Activated naive CD4-positive, alpha-beta T cell treated with anti-CD3 and anti-CD28 coated beads, Interleukin-2, amount 50 U/mL, for 16 hours (primary cell): ENCODE measurements around the gene TMED8.
"Not testable (repeated sequence)": the region's sequence is repeated elsewhere in the genome, so short reads cannot be mapped to it uniquely, and the experiment has no call there.

ENCODE experiments used
- DNase-seq: peaks from one replicate; pipeline ENCODE4 v3.0.0-alpha.2; 2020

The TMED8 gene

DNA sequence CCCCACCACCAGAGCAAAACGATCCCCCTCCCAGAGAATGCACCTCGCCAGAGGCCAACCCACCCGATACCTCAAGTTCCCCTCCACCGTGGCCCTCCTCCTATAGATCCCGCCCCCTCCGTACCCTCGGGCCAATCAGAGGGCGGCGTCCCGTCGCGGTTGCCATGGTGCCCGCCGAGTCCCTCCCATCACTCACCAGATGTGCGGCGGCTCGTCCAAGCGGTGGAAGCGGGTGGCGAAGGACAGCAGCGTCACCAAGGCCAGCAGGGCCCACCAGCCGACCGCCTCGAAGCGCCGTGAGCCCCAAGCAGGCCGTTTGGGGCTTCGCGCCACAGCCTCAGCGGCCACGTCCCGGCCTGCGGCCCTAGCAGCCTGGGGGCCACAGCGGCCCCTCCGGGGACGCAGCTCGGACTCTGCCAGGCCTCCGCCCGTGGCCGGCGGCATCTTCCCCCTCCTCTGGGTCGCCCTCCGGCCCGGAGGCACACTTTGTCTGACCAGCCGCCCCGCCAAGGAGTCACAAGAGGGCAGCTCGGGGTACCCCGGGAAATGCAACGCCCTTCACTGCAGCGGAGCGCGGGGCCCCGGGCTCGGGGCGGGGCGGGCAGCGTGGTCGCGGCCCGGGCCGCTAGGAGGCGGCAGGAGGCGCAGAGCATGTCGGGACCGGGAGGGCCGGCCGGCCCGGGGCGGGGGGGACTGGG lies 56.5 kb downstream of the TMED8 start, which contains the start of gene POMT2:
TSS of gene POMT2 (minus strand) at position 646 of the 698 bp plus-strand sequence. CDS start at position 444, 202 bp downstream.
- DNase-seq: peak; percentile 91

DNA sequence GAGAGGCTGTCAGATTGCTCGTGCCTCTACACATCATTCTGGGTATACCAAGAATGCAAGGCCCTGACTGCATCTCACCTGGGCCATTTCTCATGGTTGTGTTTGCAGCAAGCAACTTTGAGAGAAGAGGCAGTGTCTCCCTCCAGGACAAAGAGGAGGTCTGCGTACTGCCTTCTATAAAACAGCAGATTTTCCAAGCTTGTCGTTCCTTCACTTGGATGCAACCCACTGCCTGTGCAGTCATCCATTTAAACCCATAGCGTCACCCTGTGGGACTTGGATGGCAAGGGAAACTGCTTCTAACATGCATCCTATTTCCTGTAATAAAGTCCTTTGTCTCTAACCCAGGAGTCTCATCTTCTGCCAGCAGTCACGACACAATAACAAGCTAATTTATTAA lies 57.5 kb downstream of the TMED8 start:
- no peak for DNase-seq

DNA sequence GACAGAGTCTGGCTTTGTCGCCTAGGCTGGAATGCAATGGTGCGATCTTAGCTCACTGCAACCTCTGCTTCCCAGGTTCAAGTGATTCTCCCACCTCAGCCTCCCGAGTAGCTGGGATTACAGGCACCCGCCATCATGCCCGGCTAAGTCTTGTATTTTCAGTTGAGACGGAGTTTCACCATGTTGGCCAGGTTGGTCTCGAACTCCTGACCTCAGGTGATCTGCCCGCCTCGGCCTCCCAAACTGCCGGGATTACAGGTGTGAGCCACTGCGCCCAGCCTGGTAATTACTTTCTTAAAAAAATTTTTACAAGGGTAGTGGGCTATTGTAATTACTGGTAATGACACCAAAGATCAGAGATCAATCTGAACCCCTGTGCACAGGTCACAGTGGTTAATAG lies 58.1 kb downstream of the TMED8 start:
- DNase-seq: not testable (repeated sequence)

DNA sequence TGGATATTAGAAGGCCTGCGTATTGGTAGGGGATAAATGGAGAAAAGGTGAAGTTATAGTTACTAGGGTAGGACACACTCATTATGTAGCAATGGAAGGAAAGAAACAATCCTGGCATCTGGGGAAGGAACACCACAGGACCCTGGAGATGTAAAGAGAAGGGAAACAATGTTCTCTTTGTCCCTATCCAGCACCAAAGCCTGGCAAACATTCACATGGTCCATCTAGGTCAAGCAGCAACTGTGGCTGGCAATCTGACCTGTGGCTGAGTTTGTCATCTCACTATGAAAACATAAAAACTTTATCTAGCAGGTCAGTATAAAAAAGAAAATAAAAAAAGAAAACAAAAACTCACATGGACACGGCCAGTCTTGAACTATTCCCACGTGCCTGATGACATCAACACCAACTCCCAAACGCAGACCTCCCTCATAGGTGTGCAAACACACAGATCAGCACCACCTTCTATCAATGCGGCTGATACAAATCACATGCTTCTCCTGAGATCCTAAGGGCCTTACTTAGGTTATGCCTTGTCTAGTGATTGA lies 58.8 kb downstream of the TMED8 start:
- no peak for DNase-seq

DNA sequence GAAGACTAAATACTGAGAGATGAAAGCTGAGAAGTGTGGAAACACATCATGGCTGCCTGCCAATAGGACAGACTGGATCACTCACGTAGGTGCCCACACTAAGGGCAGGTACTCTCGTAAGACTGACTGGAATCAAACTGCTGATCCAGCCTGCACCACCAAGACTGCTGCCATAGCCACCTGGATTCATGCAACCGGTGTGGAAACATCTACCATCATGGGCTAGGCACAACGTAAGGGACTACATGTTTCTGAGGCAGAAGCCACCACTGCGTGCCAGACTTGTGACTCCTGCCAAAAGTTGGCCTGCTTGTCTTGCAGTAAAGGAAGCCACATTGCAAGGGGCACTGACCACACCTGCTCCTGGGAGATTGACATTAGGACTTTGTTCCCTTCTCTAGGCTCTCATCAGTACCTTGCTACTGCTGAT lies 60.0 kb downstream of the TMED8 start:
- no peak for DNase-seq

DNA sequence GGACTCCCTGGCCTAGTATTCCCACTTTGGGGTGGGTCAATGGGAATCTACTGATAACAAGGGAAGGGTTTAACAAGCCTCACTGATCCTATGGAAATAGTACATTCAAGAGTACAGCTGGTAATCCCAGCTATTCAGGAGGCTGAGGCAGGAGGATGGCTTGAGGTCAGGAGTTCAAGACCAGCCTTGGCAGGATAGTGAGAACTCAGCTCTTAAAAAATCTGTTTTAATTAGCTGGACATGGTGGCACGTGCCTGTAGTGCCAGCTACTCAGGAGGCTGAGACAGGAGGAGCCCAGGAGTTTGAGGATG lies 60.7 kb downstream of the TMED8 start:
- DNase-seq: no peak

DNA sequence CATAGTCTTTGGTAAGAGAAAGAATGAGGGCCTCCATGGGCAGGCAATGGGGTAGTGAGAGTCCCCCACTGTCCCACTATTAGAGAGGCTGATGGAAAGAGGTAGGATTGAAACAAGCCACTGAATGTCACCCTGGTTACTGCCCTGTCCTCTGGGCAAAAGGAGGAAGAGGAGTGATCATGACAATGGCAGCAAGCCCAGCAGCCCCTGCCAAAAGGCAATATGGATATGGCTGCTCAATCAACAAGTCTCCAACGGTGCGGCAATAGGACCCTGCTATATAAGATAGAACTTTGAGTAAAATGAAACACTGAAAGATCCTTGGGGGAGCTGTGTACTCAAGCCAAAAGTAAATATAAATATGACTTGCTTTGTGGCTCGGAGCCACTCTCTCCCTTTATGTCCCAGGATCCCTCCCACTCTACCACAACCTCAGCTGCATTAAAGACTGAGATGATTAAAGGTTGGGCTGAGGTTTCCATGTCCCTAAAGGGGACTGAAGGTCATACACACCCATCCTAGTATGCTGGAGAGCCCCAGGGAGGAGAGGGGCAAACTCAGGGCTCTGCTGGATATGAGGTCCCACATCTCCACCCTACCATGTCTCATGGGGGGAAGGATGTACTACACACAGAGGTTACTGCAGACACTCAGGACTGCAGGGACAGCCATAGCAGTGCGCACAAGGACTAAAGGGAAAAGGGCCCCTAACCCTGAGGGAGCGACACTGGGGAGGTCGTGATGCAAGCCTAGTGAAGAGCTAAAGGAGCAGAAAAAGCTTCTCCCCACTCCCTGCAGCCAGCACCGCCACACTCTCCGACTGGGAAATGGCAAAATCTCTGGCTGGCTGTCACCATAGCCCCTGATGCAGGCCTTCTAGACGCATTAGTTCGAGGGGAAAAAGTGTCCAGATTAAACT lies 62.1 kb downstream of the TMED8 start:
- no peak for DNase-seq

DNA sequence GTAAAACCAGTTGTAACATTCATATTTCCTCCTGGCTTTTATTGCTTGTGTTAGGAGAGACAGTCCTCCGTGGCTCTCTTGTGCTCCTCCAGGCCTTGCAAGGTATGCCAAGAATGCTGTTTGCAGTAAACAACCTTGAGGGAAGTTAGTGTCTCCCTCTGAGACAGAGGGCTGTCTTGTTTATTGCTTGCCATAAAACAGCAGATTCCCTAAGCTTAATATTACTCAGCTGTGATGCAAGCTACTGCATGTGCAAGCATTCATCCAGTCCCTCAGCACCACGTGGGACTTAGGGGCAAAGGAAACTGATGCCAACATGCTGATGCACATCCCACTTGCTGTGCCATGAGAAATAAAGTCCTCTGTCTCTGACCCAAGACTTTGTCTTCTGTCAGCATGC lies 62.9 kb downstream of the TMED8 start:
- DNase-seq: no peak

DNA sequence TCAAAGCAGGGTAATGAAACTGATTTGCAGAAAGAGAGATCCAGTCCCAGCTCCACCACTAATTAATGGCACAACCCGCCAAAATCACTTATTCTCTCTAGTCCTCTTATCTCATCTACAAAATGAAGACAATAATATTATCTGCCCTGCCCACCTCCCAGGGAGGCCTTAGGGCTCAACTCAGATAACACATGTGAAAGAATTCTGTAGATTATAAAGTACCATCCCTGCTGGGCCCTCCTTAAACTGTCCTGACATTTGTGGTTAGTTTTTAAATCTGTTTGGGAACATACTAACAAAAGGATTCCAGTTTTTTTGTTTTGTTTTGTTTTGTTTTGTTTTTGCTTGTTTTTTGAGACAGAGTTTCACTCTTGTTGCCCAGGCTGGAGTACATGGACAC lies 63.5 kb downstream of the TMED8 start:
- no peak for DNase-seq

DNA sequence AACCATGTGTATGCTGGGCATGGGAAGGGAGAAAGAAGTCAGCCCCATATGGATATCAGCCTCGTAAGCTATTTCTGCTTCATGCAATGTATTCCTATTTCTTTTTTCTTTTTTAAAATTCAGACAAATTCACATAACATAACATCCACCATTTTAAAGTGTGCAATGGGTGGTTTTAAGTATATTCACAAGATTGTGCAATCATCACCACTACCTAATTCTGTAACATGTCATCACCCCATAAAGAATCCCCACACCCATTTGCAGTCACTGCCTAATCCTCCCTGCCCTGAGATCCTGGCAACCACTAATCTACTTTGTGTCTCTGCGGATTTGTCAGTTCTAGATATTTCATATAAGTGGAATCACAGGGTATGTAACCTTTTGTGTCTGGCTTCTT lies 65.7 kb downstream of the TMED8 start:
- DNase-seq: no peak

DNA sequence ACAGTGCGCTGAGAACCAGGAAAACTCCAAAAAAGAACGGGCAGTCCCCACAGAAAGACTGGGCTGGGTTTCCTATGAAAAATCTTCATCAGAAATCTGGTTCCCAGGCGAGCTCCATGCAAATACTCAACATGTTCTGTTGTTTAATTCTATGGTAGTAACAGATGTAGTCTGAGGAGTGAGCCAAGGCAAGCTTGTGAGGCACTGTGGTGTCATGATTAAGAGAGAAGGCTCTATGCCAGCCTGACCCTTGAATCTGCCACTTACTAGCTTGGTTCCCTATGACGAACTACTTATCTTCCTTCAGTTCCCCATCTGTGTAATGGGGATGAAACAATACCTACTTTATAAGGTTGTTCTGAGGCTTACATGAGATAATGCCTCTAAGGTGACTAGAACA lies 66.9 kb downstream of the TMED8 start:
- DNase-seq: no peak

DNA sequence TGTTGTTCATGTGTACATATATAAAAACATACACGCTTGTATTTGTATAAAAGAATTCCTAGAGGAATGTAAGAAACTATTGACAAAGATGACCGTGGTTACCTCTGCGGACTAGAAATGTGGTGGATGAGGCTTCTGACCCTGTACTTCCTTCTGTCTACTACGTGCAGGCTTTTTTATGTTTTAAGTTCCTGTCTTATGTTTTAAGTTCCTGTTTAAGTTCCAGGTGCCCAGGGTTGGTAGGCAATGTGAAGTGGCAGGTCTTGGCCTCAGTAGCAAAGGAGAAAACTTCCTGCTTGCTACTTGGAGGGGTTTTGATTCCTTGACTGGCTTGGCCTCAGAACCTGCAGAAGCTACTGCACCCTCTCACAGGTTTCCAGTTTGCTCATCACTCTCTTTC lies 67.8 kb downstream of the TMED8 start:
- no peak for DNase-seq

DNA sequence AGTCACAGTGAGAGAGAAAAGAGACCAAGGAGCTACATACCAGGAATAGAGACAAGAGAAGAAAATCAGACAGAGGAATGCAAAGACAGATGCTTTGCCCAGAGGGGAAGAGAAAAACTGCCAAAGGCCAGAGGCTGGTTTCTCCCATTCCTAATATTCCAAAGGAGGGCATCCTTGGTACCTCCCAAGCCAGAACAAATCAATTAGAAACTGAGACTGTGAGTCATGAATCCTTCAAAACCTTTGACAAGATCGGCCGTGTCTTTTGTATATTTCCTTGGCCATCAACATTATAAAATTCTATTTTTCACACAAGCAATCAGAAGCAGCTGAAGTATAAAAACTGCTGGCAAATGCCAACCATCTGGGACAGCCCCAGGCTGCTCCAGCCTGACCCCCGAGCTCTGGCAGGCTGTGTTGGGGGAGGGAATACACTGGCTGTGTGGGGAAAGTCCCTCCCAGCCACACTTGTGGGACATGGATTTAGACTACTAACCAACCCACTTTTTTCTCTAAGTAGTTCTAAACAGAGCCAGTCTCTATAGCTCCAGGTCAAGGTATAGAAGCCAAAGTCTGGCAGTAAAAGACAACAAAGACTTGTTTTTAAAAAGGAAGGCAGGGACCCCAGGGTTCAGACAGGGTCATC lies 69.9 kb downstream of the TMED8 start:
- DNase-seq: no peak

DNA sequence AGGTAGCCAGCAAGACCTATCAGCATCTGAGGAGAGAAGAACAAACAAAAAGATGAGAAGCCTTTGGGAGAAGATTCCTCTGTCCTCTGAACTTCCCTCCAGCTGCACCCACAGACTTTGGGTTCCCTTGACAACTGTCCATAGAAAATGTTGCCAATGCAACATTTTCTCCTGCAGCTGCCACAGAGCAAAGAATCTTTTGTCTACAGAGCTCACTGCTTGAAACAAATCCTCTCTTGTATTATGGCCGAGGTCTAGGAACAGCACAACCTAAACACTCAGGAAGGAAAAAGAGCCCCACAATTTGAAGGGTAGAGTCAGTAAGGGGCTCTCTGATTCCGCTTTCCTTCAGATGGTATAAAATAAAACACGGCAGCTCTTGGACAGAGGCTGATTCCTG lies 70.5 kb downstream of the TMED8 start:
- no peak for DNase-seq

DNA sequence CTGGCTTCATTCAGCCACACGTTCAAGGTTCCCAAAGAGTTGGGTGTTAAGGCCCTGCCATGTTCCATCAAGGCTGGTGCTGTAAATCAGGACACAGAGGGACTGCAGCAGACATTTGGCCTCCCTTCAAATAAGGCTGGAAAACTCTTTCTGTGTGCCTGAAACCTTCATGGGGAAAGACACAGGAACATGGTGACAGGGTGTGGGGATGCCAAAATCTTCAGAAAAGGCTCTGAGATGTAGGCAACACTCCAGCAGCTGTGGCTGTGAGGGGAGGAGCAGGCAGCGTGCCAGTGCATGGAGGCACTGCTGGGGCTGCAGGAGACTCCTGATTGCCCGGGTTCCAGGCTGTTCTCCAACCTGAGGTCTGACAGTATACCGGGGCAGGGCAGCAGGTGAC lies 71.2 kb downstream of the TMED8 start:
- no peak for DNase-seq

DNA sequence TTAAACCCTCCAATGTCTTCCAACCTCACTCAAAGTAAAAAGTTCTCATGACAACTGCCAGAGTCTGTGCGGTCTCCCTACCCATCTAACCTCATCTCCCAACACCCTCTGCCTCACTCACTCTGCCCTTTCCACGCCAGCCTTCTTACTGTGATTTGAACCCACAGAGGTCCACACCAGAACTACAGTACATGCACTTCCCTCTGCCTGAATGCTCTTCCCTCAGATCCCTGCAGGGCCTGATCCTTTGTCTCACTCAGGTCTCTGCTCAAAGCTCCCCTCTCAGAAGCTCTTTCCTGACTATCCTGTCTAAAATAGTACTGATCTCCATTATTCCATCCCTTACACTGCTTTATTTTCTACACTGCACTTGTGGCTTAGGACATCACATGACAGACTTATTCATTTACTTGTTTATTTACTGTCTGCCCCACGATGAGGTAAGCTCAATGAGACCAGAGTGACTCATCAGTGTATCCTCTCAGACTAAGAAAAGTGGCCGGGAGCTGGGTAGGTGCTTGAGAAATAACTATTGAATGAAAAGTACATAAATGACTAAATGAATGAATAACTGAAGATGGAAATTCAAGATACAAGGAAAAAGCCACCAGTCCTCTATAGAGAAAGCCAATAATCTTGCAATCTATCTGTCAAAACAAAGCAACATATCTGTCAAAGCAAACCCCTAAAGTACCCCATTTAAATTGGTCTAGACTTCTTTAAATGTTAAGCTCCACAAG lies 73.3 kb downstream of the TMED8 start:
- no peak for DNase-seq

DNA sequence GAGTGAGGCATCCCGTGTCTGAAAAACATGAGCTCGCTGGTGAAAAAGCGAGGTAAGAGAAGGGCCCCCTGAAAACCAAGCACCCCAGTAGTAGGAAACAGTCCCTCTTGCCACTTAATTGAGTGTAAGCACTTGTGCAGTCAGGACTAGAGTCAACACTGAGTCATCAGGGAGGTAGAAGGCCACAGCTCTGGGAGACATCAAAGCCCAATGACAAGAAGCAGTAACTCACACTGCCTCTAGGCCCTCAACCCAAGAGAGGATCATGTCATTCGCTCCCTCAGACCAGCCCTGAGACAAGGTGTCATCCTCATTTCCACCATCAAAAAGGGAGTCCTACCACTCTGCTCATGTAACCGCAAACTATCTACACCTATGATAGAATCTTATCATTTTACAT lies 74.0 kb downstream of the TMED8 start:
- no peak for DNase-seq

DNA sequence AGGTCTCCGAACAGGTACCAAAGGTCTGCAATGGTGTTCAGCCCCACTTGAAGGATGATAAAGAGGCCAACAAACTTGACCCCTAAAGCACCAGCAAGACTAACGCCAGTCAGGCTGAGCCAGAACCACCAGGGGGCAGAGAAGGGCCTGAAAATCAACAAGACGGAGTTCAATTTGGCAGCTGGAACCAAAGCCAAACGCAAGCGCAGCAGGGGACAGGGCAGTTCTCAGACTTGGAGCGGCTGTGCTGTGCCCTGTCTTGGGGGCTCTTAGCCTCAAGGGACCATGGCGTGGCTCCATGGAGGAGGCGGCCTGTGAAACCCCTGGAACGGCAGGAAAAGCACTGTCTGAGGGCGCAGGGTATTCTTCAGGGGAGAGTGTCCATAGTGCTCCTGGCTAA lies 75.8 kb downstream of the TMED8 start:
- peak; percentile 52 for DNase-seq

DNA sequence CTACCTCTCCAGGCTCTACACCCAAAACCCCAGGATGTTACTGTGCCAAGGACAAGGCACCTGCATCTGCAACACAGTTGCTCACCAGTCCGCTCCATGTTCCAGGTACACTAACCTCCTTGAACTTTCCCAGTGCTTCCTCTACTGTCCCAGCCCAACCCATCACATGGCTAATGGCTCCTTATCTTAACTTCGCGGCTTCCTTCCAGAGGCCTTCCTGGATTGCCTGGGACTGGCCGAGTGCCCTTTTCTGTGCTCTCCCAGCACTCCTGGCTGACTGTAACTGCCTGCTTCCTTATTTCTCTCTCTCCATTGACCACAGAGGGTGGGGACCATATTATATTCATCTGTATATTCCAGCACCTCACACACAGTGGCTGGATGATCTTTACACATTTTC lies 77.1 kb downstream of the TMED8 start:
- no peak for DNase-seq

DNA sequence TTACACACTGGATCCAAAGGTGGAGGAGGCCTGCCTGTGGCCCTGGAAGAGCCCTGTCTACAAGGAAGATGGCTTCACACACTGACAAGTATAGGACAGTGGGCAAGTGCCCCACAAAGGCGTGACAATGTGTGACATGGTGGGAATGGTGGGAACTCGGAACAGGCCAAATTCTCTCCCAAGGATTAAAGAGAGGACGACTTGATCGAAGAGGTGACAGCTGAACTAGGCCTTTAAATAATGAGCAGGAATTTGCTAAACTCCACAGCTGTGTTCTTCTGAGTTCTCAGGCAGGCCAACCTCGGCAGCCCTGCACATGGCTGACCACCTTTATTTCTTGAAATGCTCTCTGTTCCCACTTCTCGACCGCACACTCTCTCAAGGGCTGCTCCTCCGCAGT lies 80.0 kb downstream of the TMED8 start:
- no peak for DNase-seq

DNA sequence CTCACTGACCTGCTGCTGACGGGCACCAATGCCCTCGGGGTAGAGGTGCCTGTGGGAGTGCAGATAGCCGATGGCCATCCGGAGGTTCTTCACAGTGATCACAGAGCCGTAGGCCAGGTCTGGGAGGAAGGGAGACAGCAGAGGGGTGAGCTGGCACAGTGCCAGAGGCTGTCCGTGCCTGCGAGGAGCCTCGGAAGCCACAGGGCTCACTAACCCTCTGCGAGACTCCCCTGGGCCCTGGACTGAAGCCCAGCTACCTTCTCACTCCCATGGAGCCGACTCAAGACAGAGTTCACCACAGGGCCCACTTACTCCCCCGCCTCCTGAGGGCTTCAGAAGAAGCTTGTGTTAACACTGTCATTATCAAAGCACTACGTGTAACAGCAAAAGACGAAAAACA lies 80.7 kb downstream of the TMED8 start:
- no peak for DNase-seq

DNA sequence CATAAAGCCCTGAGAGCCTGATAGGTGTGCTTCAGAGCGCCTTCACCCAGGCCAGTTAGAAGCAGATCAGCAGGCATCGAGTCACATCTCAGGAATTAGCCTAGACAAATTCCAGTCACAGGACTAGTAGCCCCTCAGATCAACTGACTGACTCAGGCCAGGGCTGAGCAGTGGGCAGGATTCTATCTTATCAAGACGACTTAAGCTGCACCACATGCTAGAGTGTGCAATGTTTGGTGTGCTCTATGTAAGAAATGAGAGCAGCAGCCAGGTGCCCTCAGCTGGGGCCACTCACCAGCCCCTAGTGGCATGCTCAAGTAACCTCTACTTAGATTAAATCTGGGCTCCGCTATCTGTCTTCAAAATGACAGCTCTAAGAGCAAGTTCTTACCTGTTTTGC lies 86.2 kb downstream of the TMED8 start:
- DNase-seq: no peak

DNA sequence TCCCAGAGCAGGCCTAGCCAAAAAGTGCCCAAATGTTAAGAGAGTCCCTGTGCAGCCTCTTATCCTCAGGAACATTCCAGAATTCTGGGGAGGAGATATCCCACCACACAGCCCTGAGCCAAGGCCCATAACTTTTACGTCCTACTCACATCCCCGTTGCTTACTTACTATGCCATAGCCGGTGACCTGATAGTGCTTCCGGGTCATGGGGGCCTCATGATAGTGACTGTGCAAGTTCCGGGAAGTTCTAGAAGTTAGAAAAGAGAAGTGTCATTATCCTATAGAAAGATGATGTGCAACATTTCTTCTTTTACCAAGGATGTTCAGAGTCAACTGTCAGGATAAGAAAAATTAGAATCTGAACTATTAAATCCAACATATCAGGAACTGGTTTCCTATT lies 90.3 kb downstream of the TMED8 start:
- no peak for DNase-seq
